K562 (cell line): ENCODE data around the gene MARK4. TPM values are rescaled to one million over a fixed set of nuclear protein-coding genes. Genes with fewer than 3 reads are reported as not detected.
A peak's percentile ranks its signal among the peaks of the same experiment; 100 is the strongest.

Experiments used
- ATAC-seq: fragments of 200-7000 bp; cut with Tn5 transposase; 3 replicates; pipeline ENCODE4 v1.9.1; 2020; ENCODE audit warnings: moderate library complexity
- BruUV-seq: library from RNA; stranded (reverse); fragments of 400-500 nt; replicated peaks from 2 replicates; lab custom pipeline; 2021; lab: Mats Ljungman, UMichigan
- CTCF ChIA-PET: fragments of 300-600 bp; formaldehyde crosslinking; extraction: SDS; loops from one replicate; lab custom pipeline; 2021; ENCODE audit warnings: low intra/inter-chr PET ratio; lab: Yijun Ruan, JAX
- POLR2A ChIA-PET: fragments of 300-600, 350-650 bp; sonication (Branson Sonifier 250); formaldehyde crosslinking; extraction: SDS; loops from one replicate; lab custom pipeline; 2021; ENCODE audit warnings: antibody characterized with exemption, inconsistent platforms; lab: Yijun Ruan, JAX
- DNase-seq, 4 experiments: peaks; one replicate each; pipeline versions ENCODE4 v3.0.0 to v3.0.0-alpha.2; 2011 to 2018; ENCODE audit warnings: low spot score in 3 of 4, mixed read lengths in 3 of 4; ENCODE audit errors: extremely low read depth in 1 of 4
- FAIRE-seq: peaks from 2 replicates; lab custom pipeline; 2011; peaks lifted over from hg19 to GRCh38; lab: Jason Lieb, UNC
- H2AFZ ChIP-seq: 2 replicates; pipeline ENCODE4 v1.6.0; 2011; ENCODE audit warnings: low read depth, low read length, control low read depth, inconsistent platforms
- H3K27ac ChIP-seq: fragments of 200-600 bp; 3 replicates; pipeline ENCODE4 v1.8.0; 2011; ENCODE audit warnings: low read depth, mild to moderate bottlenecking, control low read depth, inconsistent platforms, low read length, moderate library complexity, mixed read lengths; ENCODE audit errors: extremely low read depth
- H3K27me3 ChIP-seq, 2 experiments: fragments of 300-600 bp in 1 of 2; 2 replicates in 1 of 2; 3 replicates in 1 of 2; pipeline versions ENCODE4 v1.6.0 to v1.8.0; 2011; ENCODE audit warnings: inconsistent platforms in 2 of 2, low read length in 2 of 2, mild to moderate bottlenecking in 1 of 2, mixed read lengths in 1 of 2, moderate library complexity in 1 of 2; ENCODE audit not compliant: control insufficient read depth in 2 of 2, insufficient read depth in 2 of 2
- H3K36me3 ChIP-seq: fragments of 300-600 bp; 3 replicates; pipeline ENCODE4 v1.8.0; 2011; ENCODE audit warnings: mild to moderate bottlenecking, low read length, inconsistent platforms; ENCODE audit not compliant: control insufficient read depth, insufficient read depth
- H3K4me1 ChIP-seq, 2 experiments: fragments of 200-600 bp in 1 of 2; replicated peaks in 1 of 2; 2 replicates in 1 of 2; 3 replicates in 1 of 2; pipeline versions ENCODE4 v1.5.1 to v1.8.0; 2011; ENCODE audit warnings: inconsistent platforms in 2 of 2, low read length in 2 of 2, mild to moderate bottlenecking in 1 of 2, mixed read lengths in 1 of 2, moderate library complexity in 1 of 2; ENCODE audit not compliant: control insufficient read depth in 2 of 2, insufficient read depth in 2 of 2
- H3K4me2 ChIP-seq: 2 replicates; pipeline ENCODE4 v1.6.1; 2011; ENCODE audit warnings: low read length, control low read depth, inconsistent platforms, mixed read lengths; ENCODE audit not compliant: insufficient read depth
- H3K4me3 ChIP-seq: fragments of 200-600 bp; sonication (generic), shearing (Covaris generic); 2 replicates; pipeline ENCODE4 v1.5.1; 2016; ENCODE audit warnings: control low read depth, inconsistent platforms
- H3K79me2 ChIP-seq: fragments of 200-600 bp; 3 replicates; pipeline ENCODE4 v1.8.0; 2011; ENCODE audit warnings: low read length, inconsistent platforms; ENCODE audit not compliant: control insufficient read depth, insufficient read depth
- H3K9ac ChIP-seq, 2 experiments: 2 replicates each; pipeline versions ENCODE4 v1.6.0 to v1.6.1; 2011; ENCODE audit warnings: low read depth in 2 of 2, low read length in 2 of 2, control low read depth in 1 of 2, inconsistent platforms in 1 of 2, mild to moderate bottlenecking in 1 of 2, mixed read lengths in 1 of 2; ENCODE audit not compliant: insufficient read depth in 1 of 2
- H3K9me1 ChIP-seq: one replicate; pipeline ENCODE4 v1.6.0; 2011; ENCODE audit warnings: inconsistent platforms, mild to moderate bottlenecking, low read length, moderate library complexity; ENCODE audit not compliant: control insufficient read depth, insufficient read depth
- H3K9me3 ChIP-seq: replicated peaks from 2 replicates; pipeline ENCODE4 v1.5.1; 2011; ENCODE audit warnings: low read depth, low read length, inconsistent platforms; ENCODE audit not compliant: control insufficient read depth, insufficient read depth
- H4K20me1 ChIP-seq: replicated peaks from 2 replicates; pipeline ENCODE4 v1.6.1; 2011; ENCODE audit warnings: low read length, inconsistent platforms, mixed read lengths; ENCODE audit not compliant: control insufficient read depth, insufficient read depth
- ETV1 ChIP-seq: fragments of 450-650 bp; conservative IDR thresholded peaks from 2 replicates; pipeline ENCODE4 v1.6.1; 2016; ENCODE audit warnings: missing genetic modification characterization, control low read depth, low read depth, missing compliant biosample characterization
- ILF3 ChIP-seq: fragments of 450-650 bp; IDR thresholded peaks from 2 replicates; pipeline ENCODE4 v1.6.1; 2018; ENCODE audit warnings: antibody characterized with exemption, mild to moderate bottlenecking, moderate library complexity, borderline replicate concordance
- MTF1 ChIP-seq: fragments of 250-450 bp; sonication (Bioruptor Pico); IDR thresholded peaks from 2 replicates; pipeline ENCODE4 v1.9.0; 2021; ENCODE audit warnings: moderate library complexity, mild to moderate bottlenecking, inconsistent platforms, borderline replicate concordance
- PML ChIP-seq: IDR thresholded peaks from 2 replicates; pipeline ENCODE4 v1.6.1; 2012; ENCODE audit warnings: low read length, inconsistent platforms
- SMARCC2 ChIP-seq: fragments of 450-650 bp; IDR thresholded peaks from 2 replicates; pipeline ENCODE4 v1.6.1; 2017; ENCODE audit warnings: antibody characterized with exemption, moderate library complexity, mild to moderate bottlenecking, low read depth
- ZBTB5 ChIP-seq: fragments of 450-650 bp; IDR thresholded peaks from 2 replicates; pipeline ENCODE4 v1.6.1; 2017; ENCODE audit warnings: antibody characterized with exemption
- ZNF121 ChIP-seq: sonication (generic); formaldehyde crosslinking; conservative IDR thresholded peaks from 2 replicates; pipeline ENCODE4 v1.8.0; 2022; ENCODE audit warnings: missing genetic modification reagents
- ZNF280B ChIP-seq: fragments of 250-450 bp; sonication (Bioruptor Pico); IDR thresholded peaks from 2 replicates; pipeline ENCODE4 v1.5.1; 2021; ENCODE audit warnings: mild to moderate bottlenecking
- ZNF76 ChIP-seq: fragments of 250-450 bp; sonication (Bioruptor Pico); IDR thresholded peaks from 2 replicates; pipeline ENCODE4 v1.4.0; 2020; ENCODE audit warnings: mild to moderate bottlenecking, moderate library complexity, borderline replicate concordance
- WGBS: fragments of 100-300 bp; shearing (Covaris generic); methylation state at CpG from one replicate; pipeline ENCODE4 v1.1.6; 2016; ENCODE audit warnings: low coverage, mixed read lengths; ENCODE audit not compliant: insufficient coverage; ENCODE audit errors: missing lambda C conversion rate; 5-methylcytosine and 5-hydroxymethylcytosine counted together
- in situ Hi-C: fragments of 300-500 bp; cut with MboI; formaldehyde crosslinking; loops from 4 replicates; pipeline ENCODE4 v1.15.0; 2018; ENCODE audit warnings: inconsistent platforms, mixed read lengths
- intact Hi-C: fragments of 100-400 bp; cut with micrococcal nuclease; formaldehyde crosslinking; loops from 2 replicates; pipeline ENCODE4 v1.14.2; 2022
- polyA plus RNA-seq, 8 experiments: library from polyadenylated mRNA; depleted of rRNA in 4 of 8; stranded (reverse) in 5 of 8; unstranded in 3 of 8; fragments of >200 nt; fragmentation: Nextera tagmentation in 2 of 8; fragmentation: Illumina TruSeq in 1 of 8; extraction: Ambion mirVana in 2 of 8; extraction: Trizol in 1 of 8; gene quantifications; 2 replicates each; pipeline versions ENCODE4 v1.2.1 to v1.2.3, GENCODE V29; 2011 to 2014; ENCODE audit warnings: inconsistent platforms in 1 of 8, missing spikeins in 1 of 8
- total RNA-seq, 7 experiments: library from RNA; depleted of rRNA in 6 of 7; stranded (reverse); fragments of >200 nt in 6 of 7; fragmentation: Illumina TruSeq in 2 of 7; extraction: Trizol in 2 of 7; gene quantifications; 2 replicates each; pipeline versions ENCODE4 v1.2.1 to v1.2.3, GENCODE V29; 2011 to 2021; ENCODE audit warnings: low replicate concordance in 1 of 7

The MARK4 gene
- total and polyA plus RNA-seq, 9 of the 15 experiments (the other 6 are each of a cell fraction or from before 2014, with no cell fraction given): 0.52 to 29.4 (median 8.6) TPM

- CTCF ChIA-PET: no interaction called here
- H2AFZ ChIP-seq: no peak overlapping the region
- ATAC-seq: no peak
- WGBS: 90% methylated on average over 4 of the region's 4 CpGs
- H3K4me3 ChIP-seq: no peak overlapping the region
- TF ChIP-seq MTF1 (CRISPR knock-in tag) (no peak), PML (no peak), ZNF76 (CRISPR knock-in tag) (no peak), ETV1 (tag) (no peak), ZNF121 (CRISPR knock-in tag) (peak; percentile 46), ZBTB5 (no peak), ILF3 (no peak), SMARCC2 (no peak), ZNF280B (CRISPR knock-in tag) (no peak)
- TF ChIP-seq, all 486 proteins: peak for 1
- FAIRE-seq (no peak), DNase-seq (no peak)
- Histone ChIP-seq H3K27me3 (no peaks in the 10 kb centered on the region), H3K9me1 (no peaks in the 10 kb centered on the region), H4K20me1 (peaks cover 15% of the 10 kb centered on the region), H3K79me2 (peaks cover 36% of the 10 kb centered on the region), H3K9ac (no peak overlapping the region), H3K4me2 (no peak overlapping the region), H3K27ac (no peak overlapping the region), H3K9me3 (no peaks in the 10 kb centered on the region), H3K4me1 (peaks cover 11 to 37% of the 10 kb centered on the region in 2 experiments), H3K36me3 (peaks cover 14% of the 10 kb centered on the region; the same call in 2 of the 3 replicates)
- POLR2A ChIA-PET: no interaction called here
- in situ Hi-C loops: no loop called here
- intact Hi-C loops: no loop called here
- no TSS peak for BruUV-seq
Observed at GRCh38 chr19:45256836-45257235, 5.8 kb downstream of the MARK4 start.
